GM10248 (cell line): Measurements from ENCODE around the gene SCN4B.

ENCODE experiments used
- CTCF ChIA-PET: fragments of 300-600 bp; sonication (Branson Sonifier 250); formaldehyde crosslinking; extraction: SDS; loops from one replicate; lab custom pipeline; 2021; ENCODE audit warnings: antibody characterized with exemption; lab: Yijun Ruan, JAX
- POLR2A ChIA-PET: fragments of 350-650 bp; sonication (Branson Sonifier 250); formaldehyde crosslinking; extraction: SDS; loops from one replicate; lab custom pipeline; 2020; ENCODE audit warnings: antibody characterized with exemption; lab: Yijun Ruan, JAX
- DNase-seq: peaks from one replicate; pipeline ENCODE4 v3.0.0; 2012; ENCODE audit errors: extremely low spot score
- CTCF ChIP-seq: IDR thresholded peaks from 2 replicates; pipeline ENCODE4 v1.5.1; 2012; ENCODE audit warnings: mild to moderate bottlenecking, low read depth; ENCODE audit errors: extremely low read depth, missing control alignments, control extremely low read depth

Gene SCN4B

GRCh38 chr11:118135051-118135795 lies 17.4 kb downstream of the SCN4B start:
- DNase-seq: no peak
- POLR2A ChIA-PET: no interaction called here
- CTCF ChIA-PET: interaction anchor here (0.7 to 1.8 kb wide), 3 partner anchors 10 to 60 kb away, joined by 3 to 6 read pairs (median 3); no protein-coding TSS in a partner anchor
- no peak for TF ChIP-seq CTCF

- ChIA-PET CTCF (interaction anchor here (0.6 to 2.2 kb wide), 5 partner anchors 9 to 162 kb away, joined by 3 to 10 read pairs (median 4); no protein-coding TSS in a partner anchor), POLR2A (no interaction called here)
- TF ChIP-seq CTCF: no peak
Observed at GRCh38 chr11:118133816-118134215, 18.8 kb downstream of the SCN4B start.

GRCh38 chr11:118132385-118133151 lies 20.1 kb downstream of the SCN4B start:
- CTCF ChIA-PET: interaction anchor here (1.3 to 2.2 kb wide), 2 partner anchors 11 kb away, joined by 5 to 10 read pairs; no protein-coding TSS in a partner anchor
- no peak for TF ChIP-seq CTCF
- no peak for DNase-seq
- POLR2A ChIA-PET: no interaction called here

More at GRCh38 chr11:118133816-118134215, 18.8 kb downstream of the SCN4B start:
- DNase-seq: no peak

GRCh38 chr11:118129471-118130172 lies 23.0 kb downstream of the SCN4B start:
- no peak for DNase-seq
- CTCF ChIA-PET: interaction anchor here (0.8 kb wide), 1 partner anchor 11 kb away, joined by 3 read pairs; no protein-coding TSS in a partner anchor

GRCh38 chr11:118128721-118129470 lies 23.7 kb downstream of the SCN4B start:
- ChIA-PET POLR2A (no interaction called here), CTCF (interaction anchor here (0.8 kb wide), 1 partner anchor 10 kb away, joined by 3 read pairs; no protein-coding TSS in a partner anchor)
- TF ChIP-seq CTCF: no peak
- DNase-seq: no peak

More at GRCh38 chr11:118129471-118130172, 23.0 kb downstream of the SCN4B start:
- POLR2A ChIA-PET: no interaction called here
- TF ChIP-seq CTCF: no peak

GRCh38 chr11:118128310-118128709 lies 24.3 kb downstream of the SCN4B start:
- POLR2A ChIA-PET: no interaction called here
- no peak for DNase-seq
- TF ChIP-seq CTCF: no peak
- CTCF ChIA-PET: no interaction called here
